GM21515 (cell line): Measurements from ENCODE around the gene GRPR.
"Not testable (repeated sequence)": the region's sequence is repeated elsewhere in the genome, so short reads cannot be mapped to it uniquely, and the experiment has no call there.

Source experiments
- ATAC-seq: cut with Tn5 transposase; IDR thresholded peaks from one replicate; pipeline ENCODE4 v1.9.1; 2021; ENCODE audit not compliant: unreplicated experiment

Gene GRPR

DNA sequence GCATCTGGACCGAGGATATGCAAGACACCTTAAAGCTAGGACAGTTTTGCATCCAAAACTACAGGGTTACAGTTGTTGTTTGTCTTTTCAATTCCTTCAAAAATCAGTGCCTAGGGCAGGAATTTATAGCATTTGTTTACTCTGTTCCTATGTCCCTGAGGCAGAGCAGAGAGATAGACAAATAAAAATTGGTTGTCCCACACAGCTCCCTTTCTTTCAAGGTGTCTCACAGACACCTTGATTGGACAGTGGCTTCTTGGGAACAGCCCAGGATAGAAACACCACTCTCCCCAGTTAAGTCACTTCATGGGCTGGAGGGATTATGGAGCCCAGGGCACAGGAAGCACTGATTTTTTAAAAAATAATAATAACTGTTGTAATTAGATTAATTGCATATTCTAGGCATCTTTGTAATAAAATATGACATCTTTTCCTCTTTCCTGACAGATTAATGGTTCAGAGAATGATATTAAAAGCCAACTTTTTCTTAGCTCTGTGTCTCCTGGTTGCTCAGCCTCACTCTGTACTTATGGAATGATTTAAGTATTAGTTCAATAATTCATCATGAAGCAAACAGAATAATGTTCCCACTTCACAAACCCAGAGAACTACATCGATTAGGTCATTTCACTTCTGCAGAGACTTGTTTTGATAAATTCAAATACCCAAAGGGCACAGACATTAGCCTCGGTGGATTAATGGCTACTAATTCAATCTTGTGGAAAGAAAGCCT, 52.1 kb downstream of the GRPR start:
- ATAC-seq = no peak

DNA sequence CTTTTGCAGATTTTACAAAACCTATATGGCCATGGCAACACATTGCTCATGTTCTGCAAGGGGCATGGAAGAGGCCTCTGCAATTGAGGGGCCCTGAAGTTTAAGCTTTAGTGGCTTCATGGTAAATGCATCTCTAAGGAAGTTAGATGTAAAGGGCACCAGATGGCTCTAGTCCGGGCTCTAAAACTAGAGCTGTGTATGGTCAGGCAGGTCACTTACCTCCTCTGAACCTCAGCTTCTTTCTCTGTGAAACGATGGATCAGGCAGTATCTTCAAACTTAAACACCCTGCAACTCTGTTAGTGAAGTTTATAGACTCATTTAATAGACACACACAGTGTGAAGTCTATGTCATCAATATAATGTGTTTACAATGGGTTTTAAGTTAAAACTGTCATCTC, 53.9 kb downstream of the GRPR start:
- no peak for ATAC-seq

DNA sequence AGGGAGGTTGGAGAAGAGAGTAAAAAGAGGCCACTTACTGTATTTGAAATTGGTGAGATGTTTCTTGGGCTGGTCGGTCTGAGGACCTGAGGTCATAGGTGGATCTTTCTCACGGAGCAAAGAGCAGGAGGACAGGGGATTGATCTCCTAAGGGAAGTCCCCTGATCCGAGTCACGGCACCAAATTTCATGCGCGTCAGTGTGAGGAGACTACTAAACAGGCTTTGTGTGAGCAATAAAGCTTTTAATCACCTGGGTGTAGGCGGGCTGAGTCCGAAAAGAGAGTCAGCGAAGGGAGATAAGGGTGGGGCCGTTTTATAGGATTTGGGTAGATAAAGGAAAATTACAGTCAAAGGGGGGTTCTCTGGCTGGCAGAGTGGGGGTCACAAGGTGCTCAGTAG, 60.5 kb downstream of the GRPR start:
- ATAC-seq = not testable (repeated sequence)

DNA sequence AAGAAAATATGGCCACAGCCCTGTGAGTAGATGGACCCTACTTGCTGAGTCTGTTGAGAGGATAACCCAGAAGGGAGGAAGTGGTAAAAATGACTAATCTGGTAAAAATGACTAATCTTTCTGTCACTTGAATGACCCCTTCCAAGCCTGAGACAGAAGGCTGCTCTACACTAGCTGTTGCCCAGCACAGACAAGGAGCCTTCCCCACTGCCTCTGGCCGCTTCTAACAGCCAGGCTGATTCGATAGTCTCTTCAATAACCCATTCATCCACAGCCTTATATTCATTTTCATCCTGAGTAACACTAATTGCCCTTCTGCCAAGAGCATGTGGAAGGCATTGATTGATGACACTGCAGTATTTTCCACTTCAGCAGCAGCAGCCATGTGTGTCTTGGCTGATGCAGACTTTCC, 62.4 kb downstream of the GRPR start:
- peak; percentile 88 for ATAC-seq

DNA sequence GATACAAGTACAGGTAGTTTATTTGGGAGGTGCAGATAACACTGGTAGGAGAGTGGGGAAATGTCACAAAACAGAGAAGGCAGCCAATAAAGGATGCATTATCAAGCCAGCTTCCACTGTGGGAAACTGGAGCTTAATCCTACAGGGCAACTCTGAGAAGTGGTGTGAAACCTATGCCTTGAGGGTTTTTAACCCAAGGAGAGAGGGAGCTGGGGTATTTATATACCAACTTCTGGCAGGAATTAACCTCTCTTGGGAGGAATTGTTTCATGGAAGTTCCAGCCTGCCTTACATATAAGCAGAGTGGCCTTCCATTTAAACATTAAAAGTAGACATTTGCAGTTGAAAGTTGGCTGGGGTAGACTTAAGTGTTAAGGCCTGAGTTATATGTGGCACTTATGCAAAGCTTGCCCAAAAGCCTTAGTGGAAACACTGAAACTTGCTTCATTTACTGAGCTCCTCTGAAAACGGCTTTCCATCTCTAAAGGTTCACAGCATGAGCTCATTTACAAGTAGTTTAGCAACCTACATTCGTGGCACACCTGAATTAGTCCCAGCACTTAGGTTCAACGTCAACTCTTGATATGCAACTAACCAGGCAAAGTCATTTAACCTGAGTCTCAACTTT, 63.1 kb downstream of the GRPR start:
- no peak for ATAC-seq

DNA sequence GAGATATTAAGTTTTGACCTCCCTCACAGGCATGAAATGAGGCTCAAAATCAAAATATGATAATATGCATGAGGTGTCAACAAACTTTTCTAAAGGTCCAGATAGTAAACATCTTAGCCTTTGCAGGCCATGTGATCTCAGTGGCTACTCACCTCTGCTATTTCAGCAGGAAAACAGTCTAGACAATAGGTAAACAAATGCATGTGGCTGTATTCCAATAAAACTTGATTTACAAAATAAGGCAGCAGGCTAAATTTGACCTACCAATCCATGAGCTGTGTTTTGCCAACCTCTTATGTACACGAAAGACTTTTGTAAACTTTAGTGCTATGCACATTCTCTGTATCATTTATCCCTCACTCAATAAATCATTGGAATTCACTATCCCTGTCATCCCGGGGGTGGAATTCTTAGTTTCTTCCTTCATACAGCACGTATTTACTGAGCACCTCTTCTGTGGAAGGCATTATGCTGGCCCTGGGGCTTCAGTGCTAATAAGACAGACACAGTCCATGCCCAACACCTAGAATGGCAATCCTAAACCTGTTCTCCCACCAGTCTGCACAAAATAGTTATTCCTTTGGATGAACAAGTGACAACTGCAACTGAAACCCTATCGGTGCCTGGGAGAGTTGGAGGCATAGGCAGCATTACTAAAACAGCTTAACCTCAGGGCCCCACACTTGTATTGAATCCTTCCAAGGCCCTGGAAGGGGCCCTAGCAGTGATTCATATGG, 63.8 kb downstream of the GRPR start:
- ATAC-seq = no peak

DNA sequence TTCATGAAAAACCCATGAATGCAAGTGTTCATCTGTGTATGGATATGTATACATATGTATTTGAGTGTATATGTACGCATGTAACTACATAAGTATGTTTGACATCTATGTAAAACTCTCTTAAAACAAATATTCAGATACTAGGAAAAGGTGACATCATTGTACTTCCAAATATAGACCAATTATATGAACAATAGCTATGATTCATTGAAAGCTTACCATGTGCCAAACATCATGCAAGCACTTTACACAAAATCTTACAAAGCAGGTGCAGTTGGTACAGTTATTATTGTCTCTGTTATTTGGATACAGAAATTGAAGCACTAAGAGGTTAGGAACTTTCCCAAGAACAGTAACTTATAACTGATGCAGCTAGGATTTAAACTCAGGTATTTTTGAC, 65.3 kb downstream of the GRPR start:
- no peak for ATAC-seq

DNA sequence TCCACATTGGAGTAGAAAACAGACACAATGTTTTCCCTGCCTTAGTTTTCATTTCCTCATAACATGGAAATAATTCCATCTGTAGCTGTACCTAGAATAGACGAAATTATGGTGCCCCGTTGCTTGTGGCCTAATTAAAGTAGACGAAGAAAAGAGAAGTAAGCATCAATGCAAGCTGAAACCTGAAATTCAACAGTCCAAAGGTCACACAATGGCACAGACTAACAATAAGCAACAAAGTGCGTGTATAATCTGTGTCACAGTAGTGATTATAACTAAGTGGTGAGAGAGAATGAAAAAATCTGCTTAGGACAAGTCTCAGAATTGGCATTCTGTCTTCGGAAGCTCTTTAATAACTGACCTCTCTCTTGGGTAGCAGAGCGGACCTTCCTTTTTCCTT, 68.2 kb downstream of the GRPR start:
- no peak for ATAC-seq

DNA sequence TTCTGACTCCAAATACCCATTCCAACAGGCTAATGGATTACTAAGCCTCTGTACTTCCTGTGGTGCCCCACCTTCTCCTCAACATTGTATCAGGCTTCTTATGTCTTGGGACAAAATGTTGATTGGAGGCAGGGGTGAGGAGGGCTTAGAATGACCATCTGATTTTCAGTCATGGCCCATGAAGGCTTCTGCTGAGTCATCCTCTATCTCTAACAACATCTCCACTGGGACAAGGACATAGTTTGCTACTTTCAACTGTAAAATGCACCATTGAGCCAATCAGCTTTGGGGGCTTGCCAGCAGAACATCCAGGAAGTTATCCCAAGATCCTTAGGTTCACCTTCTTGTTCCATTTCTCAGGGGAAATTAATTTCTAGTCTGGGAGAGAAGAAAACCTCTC, 73.5 kb downstream of the GRPR start:
- no peak for ATAC-seq

DNA sequence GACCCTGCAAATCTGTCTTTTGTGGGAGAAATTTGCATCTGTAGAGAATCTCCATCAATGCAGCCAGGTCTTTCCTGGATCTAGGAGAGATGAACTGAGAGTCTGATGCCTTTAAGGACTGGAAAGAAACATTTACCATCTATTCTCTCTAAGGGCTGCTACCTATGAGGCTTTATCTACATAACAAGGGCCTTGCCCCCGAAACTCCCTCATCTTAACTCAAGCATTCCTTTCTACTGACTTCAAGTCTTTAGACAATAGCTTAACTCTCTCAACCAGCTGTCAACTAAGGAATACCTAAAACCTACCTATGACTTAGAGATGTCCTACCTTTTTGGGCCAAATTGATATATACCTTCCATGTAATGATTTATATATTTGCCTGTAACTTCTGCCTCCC, 76.0 kb downstream of the GRPR start:
- no peak for ATAC-seq

DNA sequence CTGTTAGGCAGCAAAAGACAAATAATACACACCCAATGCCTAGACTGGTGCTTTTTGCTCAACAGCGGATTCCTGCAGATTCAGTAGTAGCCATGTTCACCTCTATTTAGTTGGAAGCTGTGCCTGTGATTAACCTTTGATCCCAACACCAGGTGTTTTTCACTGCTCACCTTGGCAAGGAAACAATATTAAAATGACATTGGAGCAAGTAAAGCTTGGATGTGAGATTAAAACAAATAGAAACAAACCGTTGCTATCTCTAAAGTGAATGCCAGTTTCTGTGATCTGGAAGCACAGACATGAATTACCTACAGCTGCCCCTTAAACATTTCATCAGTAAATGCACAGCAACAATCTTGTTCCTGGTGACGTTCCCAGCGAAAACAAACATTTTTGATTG, 79.6 kb downstream of the GRPR start:
- no peak for ATAC-seq
